GM10266 (cell line): ENCODE results near the gene RUVBL1.

Experiments used
- DNase-seq: peaks from one replicate; pipeline ENCODE4 v3.0.0; 2012; ENCODE audit errors: extremely low spot score
- TF ChIP-seq, protein P1 (sequence below): IDR thresholded peaks from 2 replicates; pipeline ENCODE4 v1.5.1; 2012; ENCODE audit warnings: mild to moderate bottlenecking, low read depth; ENCODE audit not compliant: control insufficient read depth, insufficient read depth; ENCODE audit errors: missing control alignments

The RUVBL1 gene

DNA sequence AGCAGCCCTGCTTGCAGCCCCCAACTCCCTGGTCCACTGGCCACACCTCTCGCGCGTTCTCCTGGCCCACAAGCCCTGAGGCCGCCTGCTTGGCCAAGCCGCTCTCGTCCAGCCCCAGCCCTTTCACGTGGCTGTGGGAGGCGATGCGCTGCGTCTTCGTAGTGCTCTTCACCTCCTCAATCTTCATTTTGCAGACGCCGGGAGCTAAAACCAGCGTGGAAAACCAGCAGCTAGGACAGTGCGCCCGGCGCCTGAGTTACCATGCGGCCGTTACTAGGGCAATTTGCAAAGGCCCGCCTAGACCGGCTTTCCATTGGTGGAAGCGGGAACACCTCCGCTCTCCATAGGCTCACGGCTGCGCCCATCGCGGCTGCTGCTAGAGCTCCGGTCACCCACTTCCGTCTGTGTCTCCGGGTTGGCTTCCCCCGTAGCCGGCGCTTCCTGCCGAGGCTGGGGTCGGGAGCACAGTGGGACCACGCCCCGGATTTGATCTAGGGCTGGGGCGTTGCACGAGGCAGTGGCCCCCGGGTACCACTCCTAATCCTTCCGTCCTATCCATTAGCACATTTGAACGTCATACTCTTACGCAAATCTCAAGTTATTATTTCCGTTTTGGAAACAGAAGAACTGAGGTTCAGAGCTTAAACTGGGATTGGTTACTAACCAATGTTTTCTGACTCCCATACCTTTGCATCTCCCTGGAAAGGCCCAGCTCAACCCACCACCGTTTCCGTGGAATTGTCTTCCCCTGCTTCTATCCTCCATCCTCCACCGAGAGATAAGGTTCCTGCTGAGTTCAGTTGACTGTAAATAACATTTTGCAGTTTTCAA is at the start of gene RUVBL1:
RUVBL1 (minus strand) TSS at position 275 of the 831 bp plus-strand sequence; CDS start at position 187, 88 bp downstream.
- TF ChIP-seq, protein P1, sequence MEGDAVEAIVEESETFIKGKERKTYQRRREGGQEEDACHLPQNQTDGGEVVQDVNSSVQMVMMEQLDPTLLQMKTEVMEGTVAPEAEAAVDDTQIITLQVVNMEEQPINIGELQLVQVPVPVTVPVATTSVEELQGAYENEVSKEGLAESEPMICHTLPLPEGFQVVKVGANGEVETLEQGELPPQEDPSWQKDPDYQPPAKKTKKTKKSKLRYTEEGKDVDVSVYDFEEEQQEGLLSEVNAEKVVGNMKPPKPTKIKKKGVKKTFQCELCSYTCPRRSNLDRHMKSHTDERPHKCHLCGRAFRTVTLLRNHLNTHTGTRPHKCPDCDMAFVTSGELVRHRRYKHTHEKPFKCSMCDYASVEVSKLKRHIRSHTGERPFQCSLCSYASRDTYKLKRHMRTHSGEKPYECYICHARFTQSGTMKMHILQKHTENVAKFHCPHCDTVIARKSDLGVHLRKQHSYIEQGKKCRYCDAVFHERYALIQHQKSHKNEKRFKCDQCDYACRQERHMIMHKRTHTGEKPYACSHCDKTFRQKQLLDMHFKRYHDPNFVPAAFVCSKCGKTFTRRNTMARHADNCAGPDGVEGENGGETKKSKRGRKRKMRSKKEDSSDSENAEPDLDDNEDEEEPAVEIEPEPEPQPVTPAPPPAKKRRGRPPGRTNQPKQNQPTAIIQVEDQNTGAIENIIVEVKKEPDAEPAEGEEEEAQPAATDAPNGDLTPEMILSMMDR, result no peak
- DNase-seq, result peak; percentile 95

- no peak for DNase-seq
- TF ChIP-seq, protein P1, result no peak
These were observed 49.6 kb upstream of the RUVBL1 start for GRCh38 chr3:128173200-128173599.

DNA sequence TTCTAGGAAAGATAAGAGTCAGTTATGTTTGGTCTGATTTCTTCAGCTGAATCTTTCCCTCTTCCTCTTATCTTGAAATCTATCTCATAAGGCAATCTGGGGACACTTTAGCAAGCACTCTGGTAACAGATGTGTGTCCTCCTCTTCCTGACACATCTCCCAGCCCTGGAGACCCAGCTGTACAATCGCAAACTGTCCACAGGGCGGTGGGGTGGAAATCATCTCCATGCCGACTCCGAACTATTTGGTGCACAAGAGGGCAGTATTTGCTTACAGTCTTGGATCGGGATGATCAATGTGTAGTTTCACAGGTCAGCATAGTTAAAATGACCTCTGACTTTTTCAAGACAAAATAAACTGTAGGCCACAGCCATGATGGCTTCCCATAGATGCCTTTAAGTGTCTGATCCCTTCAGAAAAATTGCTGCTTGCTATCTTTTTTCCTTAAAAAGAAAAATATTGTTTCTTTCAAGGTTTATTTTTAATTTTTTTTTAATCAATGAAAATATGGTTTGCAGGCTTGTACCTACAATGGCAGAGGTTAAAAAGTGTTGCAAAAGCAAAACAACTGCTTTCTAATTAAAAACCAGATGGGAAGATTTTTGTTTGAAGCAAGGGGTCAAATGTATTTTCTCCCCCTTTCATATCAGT is 47.4 kb upstream of the RUVBL1 start:
- DNase-seq, result no peak
- TF ChIP-seq, protein P1, result peak; percentile 24

DNA sequence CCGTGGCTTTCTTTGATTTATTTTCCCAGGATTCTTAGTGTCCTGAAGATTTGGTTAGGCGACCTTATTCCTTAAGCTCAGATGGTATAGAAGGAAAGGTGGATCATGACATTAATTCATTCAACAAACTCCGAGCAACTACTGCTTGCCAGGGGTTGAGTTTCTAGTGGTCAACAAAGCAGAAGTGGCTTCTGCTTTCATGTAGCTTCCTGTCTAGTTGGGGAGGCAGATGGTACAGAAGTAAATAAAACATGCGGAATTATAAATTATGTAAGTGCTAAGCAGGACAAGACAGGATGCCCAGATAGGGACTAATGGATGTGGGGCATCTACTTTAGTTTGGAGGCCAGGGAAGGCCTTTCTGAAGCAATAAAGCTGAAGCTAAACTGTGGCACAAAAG is 45.2 kb upstream of the RUVBL1 start:
- DNase-seq, result no peak
- TF ChIP-seq, protein P1, result no peak

DNA sequence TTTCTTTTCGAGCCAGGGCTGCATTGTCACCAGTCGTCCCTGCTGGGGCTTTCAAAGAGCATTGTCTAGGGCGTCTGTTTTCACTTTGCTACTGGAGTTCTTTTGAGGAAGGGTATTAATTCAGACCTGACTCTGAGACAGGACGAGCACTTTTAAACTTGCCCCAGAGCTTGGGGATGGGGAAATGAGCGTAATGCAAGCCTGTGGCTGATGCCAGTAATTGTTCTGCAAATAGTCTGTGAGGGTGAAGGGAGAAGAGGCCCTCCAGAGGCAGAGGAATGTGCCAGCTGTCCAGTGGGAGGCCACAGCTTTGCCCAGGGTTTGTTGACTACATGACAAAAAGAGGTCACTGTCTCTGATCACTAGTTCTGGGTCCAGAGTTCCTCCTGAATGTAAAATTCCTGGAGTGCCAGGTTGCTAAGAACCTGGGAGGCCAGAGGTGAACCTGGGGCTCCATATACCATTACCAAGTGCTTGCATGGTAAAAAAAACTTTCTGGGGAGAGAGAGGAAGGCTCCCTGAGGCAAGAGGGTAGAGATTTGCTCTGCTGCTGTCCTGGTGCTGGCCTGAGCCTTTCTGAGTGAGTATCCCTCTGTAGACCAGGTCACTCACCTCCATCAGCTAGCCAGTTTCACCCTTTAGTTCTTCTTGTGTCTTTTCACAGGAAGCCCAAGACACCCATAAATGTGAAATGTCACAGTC is 44.5 kb upstream of the RUVBL1 start:
- TF ChIP-seq, protein P1, result no peak
- DNase-seq, result no peak

DNA sequence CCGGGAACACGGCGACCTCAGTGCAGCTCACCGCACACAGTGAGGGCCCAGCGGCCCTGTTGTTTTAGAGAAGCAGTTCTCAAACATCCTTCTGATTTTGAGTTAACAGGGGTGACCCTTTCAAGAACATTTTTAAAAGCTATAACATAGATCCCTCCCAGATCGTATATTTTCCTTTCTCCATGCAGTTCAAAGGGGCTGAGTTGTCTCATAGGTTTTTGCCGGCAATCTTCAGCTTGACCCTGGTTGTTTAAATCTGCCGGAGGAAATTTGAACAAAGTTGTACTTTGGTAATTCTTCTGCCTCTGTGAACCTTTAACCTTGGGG is 44.0 kb upstream of the RUVBL1 start:
- TF ChIP-seq, protein P1, result no peak
- no peak for DNase-seq
